ENCODE measurements around the gene FGR.

FGR gene

GRCh38 chr1:27577504-27578188 lies 57.3 kb downstream of the FGR start:
- Histone ChIP-seq H3K4me1 (ENCODE audit: control insufficient read depth, low read depth, low read length) (peaks cover 24% of the 10 kb centered on the region), H3K27me3 (ENCODE audit: control insufficient read depth, insufficient read depth, low read length) (no peaks in the 10 kb centered on the region), H3K27ac (ENCODE audit: low read length) (no peak overlapping the region), H3K9ac (ENCODE audit: low read length) (no peak overlapping the region), H3K36me3 (ENCODE audit: control insufficient read depth, low read depth, low read length) (no peaks in the 10 kb centered on the region), H3K4me3 (ENCODE audit: low read length) (no peak overlapping the region), H3K9me3 (ENCODE audit: control insufficient read depth, low read depth, low read length) (no peaks in the 10 kb centered on the region)

GRCh38 chr1:27576806-27577227 lies 58.2 kb downstream of the FGR start:
- Histone ChIP-seq H3K9ac (ENCODE audit: low read length) (no peak overlapping the region), H3K4me1 (ENCODE audit: control insufficient read depth, low read depth, low read length) (peaks cover 32% of the 10 kb centered on the region)

GRCh38 chr1:27575840-27576331 lies 59.1 kb downstream of the FGR start:
- Histone ChIP-seq H3K9me3 (ENCODE audit: control insufficient read depth, low read depth, low read length) (no peaks in the 10 kb centered on the region), H3K27me3 (ENCODE audit: control insufficient read depth, insufficient read depth, low read length) (no peaks in the 10 kb centered on the region), H3K9ac (ENCODE audit: low read length) (no peak overlapping the region), H3K4me1 (ENCODE audit: control insufficient read depth, low read depth, low read length) (peaks cover 39% of the 10 kb centered on the region), H3K27ac (ENCODE audit: low read length) (no peak overlapping the region), H3K36me3 (ENCODE audit: control insufficient read depth, low read depth, low read length) (no peaks in the 10 kb centered on the region), H3K4me3 (ENCODE audit: low read length) (peak overlapping the region; percentile 39)

More at GRCh38 chr1:27576806-27577227, 58.2 kb downstream of the FGR start:
- H3K4me3 ChIP-seq (ENCODE audit: low read length): no peak overlapping the region
- H3K36me3 ChIP-seq (ENCODE audit: control insufficient read depth, low read depth, low read length): no peaks in the 10 kb centered on the region
- H3K9me3 ChIP-seq (ENCODE audit: control insufficient read depth, low read depth, low read length): no peaks in the 10 kb centered on the region
- no peak overlapping the region for H3K27ac ChIP-seq (ENCODE audit: low read length)
- H3K27me3 ChIP-seq (ENCODE audit: control insufficient read depth, insufficient read depth, low read length): no peaks in the 10 kb centered on the region

DNA sequence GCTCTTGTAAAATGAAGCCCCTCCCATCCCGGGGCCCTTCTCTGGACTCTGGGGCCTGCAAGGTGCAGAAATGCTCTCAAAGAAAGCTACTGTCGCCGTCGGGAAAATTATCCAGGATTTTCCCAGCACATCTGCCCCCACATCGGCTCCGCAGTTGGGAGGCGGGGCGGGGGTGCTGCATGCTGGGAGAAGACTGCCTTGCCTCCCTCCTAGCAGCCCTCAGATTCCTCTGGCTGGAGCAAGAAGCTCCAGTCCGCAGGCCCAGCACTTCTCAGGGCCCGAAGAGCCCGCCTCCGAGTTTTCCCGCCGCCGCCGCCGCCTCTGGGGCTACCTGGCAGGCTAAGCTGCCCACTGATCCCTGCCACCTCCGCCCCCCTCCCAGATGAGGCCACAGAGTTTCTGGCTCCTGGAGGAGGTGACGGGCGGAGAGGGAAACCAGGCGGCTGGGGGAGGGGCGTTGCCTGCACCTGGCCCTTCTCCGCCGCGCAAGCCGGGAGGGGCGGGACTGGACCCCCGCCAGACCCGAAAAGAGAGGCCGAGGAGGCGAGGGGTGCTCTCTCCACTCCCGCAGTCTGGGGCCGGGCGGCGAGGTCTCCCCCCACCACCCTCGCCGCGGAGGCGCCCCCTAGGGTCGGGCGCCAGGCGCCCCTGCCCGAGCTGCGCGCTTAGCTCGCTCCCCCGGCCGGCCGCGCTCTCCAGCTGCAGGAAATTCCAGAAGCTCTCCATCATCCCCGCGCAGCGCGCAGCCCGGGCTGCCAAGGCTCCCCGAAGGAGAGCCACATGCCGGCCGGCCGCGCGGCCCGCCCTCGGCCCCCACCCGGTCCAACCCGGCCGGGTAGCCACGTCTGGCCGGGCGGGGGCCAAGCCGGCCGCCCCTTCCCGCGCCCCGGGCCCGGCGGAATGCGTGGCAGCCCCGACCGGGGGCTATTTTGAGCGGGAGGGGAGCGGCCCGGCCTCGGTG lies 59.8 kb downstream of the FGR start:
- peak overlapping the region; percentile 42 for H3K4me3 ChIP-seq (ENCODE audit: low read length)
- no peaks in the 10 kb centered on the region for H3K9me3 ChIP-seq (ENCODE audit: control insufficient read depth, low read depth, low read length)
- peaks cover 46% of the 10 kb centered on the region for H3K4me1 ChIP-seq (ENCODE audit: control insufficient read depth, low read depth, low read length)
- H3K9ac ChIP-seq (ENCODE audit: low read length): peak overlapping the region; percentile 56
- H3K36me3 ChIP-seq (ENCODE audit: control insufficient read depth, low read depth, low read length): no peaks in the 10 kb centered on the region
- peak overlapping the region; percentile 28 for H3K27ac ChIP-seq (ENCODE audit: low read length)
- H3K27me3 ChIP-seq (ENCODE audit: control insufficient read depth, insufficient read depth, low read length): no peaks in the 10 kb centered on the region

- H3K36me3 ChIP-seq (ENCODE audit: control insufficient read depth, low read depth, low read length): no peaks in the 10 kb centered on the region
- H3K4me1 ChIP-seq (ENCODE audit: control insufficient read depth, low read depth, low read length): peaks cover 56% of the 10 kb centered on the region
- H3K4me3 ChIP-seq (ENCODE audit: low read length): peak overlapping the region; percentile 42
- no peaks in the 10 kb centered on the region for H3K27me3 ChIP-seq (ENCODE audit: control insufficient read depth, insufficient read depth, low read length)
- H3K9me3 ChIP-seq (ENCODE audit: control insufficient read depth, low read depth, low read length): no peaks in the 10 kb centered on the region
- H3K9ac ChIP-seq (ENCODE audit: low read length): peak overlapping the region; percentile 56
- no peak overlapping the region for H3K27ac ChIP-seq (ENCODE audit: low read length)
Observed at GRCh38 chr1:27574001-27574781, 60.8 kb downstream of the FGR start.

GRCh38 chr1:27572679-27573426 lies 62.1 kb downstream of the FGR start:
- H3K27ac ChIP-seq (ENCODE audit: low read length): no peak overlapping the region
- no peaks in the 10 kb centered on the region for H3K36me3 ChIP-seq (ENCODE audit: control insufficient read depth, low read depth, low read length)
- no peaks in the 10 kb centered on the region for H3K27me3 ChIP-seq (ENCODE audit: control insufficient read depth, insufficient read depth, low read length)
- no peaks in the 10 kb centered on the region for H3K9me3 ChIP-seq (ENCODE audit: control insufficient read depth, low read depth, low read length)
- peaks cover 65% of the 10 kb centered on the region for H3K4me1 ChIP-seq (ENCODE audit: control insufficient read depth, low read depth, low read length)
- no peak overlapping the region for H3K4me3 ChIP-seq (ENCODE audit: low read length)
- H3K9ac ChIP-seq (ENCODE audit: low read length): peak overlapping the region; percentile 10

DNA sequence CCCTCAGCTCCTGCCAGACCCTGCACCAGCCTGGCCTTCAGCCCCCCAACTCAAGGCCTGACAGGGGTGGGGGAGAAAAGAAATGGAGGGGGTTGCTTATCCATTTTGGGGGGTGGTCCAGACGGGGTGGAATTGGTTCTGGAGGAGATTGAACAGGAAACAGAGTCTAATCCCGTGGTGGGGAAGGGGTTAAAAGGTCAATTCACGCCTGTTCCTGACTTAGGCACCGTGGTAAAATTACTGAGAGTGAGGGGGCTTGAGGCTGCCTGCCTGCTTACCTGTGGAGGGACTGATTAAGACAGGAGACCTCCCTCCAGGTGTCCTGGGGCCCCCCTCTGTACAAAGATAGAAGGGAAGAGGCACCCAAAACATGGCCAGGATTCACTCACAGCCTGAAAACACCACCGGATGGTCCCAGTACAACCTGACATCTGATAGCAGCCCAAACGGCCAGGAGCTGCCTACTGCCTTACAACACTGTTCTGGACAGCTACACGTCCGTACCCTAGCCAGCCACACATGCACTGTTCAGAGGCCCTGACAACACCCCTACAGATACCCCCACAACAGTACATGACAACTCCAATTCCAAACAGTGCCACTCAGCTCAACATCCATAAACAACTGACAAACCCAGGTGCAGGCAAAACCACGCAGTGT lies 62.8 kb downstream of the FGR start:
- peak overlapping the region; percentile 47 for H3K9ac ChIP-seq (ENCODE audit: low read length)
- H3K27me3 ChIP-seq (ENCODE audit: control insufficient read depth, insufficient read depth, low read length): no peaks in the 10 kb centered on the region
- no peaks in the 10 kb centered on the region for H3K36me3 ChIP-seq (ENCODE audit: control insufficient read depth, low read depth, low read length)
- H3K9me3 ChIP-seq (ENCODE audit: control insufficient read depth, low read depth, low read length): no peaks in the 10 kb centered on the region
- peak overlapping the region; percentile 44 for H3K4me3 ChIP-seq (ENCODE audit: low read length)
- H3K4me1 ChIP-seq (ENCODE audit: control insufficient read depth, low read depth, low read length): peaks cover 71% of the 10 kb centered on the region
- H3K27ac ChIP-seq (ENCODE audit: low read length): no peak overlapping the region

DNA sequence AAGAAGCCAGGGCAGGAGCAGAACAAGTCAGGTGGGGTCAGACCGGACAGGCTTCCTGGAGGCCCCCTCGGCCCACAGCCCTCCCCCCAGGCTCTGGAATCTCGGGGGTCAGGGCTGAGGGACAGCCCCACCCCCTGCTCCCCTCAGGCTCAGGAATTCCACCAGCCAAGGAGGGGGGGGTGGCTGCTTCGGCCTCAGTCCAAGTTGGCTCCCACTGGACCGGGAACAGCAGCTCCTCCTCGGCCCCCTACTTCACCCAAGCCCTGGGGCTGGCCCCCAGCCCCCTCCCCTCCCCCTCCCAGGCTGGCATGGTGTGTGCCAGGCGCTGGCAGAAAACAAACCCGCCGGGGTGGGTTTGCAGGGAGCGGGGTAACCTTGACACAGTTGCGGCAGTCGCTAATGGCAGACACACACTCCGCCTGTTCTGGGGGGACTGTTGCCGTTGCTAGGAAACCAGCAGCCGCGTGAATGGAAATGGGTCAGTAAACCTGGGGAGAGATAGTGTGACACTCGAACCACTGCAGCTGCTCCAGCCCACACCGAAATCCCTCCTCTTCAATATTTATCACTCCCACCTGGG lies 63.5 kb downstream of the FGR start:
- Histone ChIP-seq H3K9ac (ENCODE audit: low read length) (peak overlapping the region; percentile 47), H3K36me3 (ENCODE audit: control insufficient read depth, low read depth, low read length) (no peaks in the 10 kb centered on the region), H3K4me1 (ENCODE audit: control insufficient read depth, low read depth, low read length) (peaks cover 77% of the 10 kb centered on the region), H3K27me3 (ENCODE audit: control insufficient read depth, insufficient read depth, low read length) (no peaks in the 10 kb centered on the region), H3K9me3 (ENCODE audit: control insufficient read depth, low read depth, low read length) (no peaks in the 10 kb centered on the region), H3K4me3 (ENCODE audit: low read length) (peak overlapping the region; percentile 44), H3K27ac (ENCODE audit: low read length) (peak overlapping the region; percentile 56)

DNA sequence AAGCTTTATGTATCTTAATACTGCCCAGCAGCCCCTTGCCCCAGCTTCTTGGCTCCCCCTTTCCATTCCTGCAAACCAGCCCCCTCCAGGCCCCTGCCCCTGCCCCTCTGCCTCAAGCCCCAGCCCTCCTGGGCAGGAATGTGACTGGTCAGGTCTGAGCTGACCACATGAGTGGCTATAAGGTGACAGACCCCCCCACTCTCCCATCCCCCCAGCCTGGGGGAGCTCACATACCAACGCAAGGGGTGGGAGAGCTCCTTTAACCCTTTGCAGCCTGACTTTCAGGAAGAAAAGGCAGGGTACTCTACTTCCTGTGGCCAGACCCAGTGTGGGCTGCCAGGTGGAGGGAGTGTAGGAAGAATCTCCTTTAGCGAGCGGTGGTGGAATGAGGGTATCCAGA lies 64.2 kb downstream of the FGR start:
- H3K9ac ChIP-seq (ENCODE audit: low read length): peak overlapping the region; percentile 47
- H3K36me3 ChIP-seq (ENCODE audit: control insufficient read depth, low read depth, low read length): no peaks in the 10 kb centered on the region
- peak overlapping the region; percentile 44 for H3K4me3 ChIP-seq (ENCODE audit: low read length)
- no peaks in the 10 kb centered on the region for H3K27me3 ChIP-seq (ENCODE audit: control insufficient read depth, insufficient read depth, low read length)
- H3K27ac ChIP-seq (ENCODE audit: low read length): peak overlapping the region; percentile 56
- no peaks in the 10 kb centered on the region for H3K9me3 ChIP-seq (ENCODE audit: control insufficient read depth, low read depth, low read length)
- H3K4me1 ChIP-seq (ENCODE audit: control insufficient read depth, low read depth, low read length): peaks cover 76% of the 10 kb centered on the region

DNA sequence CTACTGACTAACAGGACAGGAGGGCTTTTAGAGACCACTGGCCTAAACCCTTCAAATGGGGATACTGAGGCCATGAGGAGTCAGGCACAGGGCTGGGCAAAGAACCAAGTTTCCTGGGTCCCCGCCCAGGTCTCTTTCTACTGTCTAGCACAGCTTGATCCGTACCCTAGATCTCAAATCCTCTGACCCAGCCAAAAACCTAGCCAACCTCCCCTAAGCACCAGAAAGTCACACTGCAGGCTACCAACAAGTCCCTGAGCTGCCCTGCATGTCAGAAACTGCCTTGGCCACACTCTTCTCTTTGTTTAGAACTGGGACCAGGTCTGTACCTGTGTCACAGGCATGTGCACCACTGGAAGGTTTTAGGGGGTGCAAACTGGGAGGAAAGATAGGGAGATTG lies 64.6 kb downstream of the FGR start:
- peaks cover 76% of the 10 kb centered on the region for H3K4me1 ChIP-seq (ENCODE audit: control insufficient read depth, low read depth, low read length)
- peak overlapping the region; percentile 44 for H3K4me3 ChIP-seq (ENCODE audit: low read length)
- no peaks in the 10 kb centered on the region for H3K9me3 ChIP-seq (ENCODE audit: control insufficient read depth, low read depth, low read length)
- peak overlapping the region; percentile 10 for H3K27ac ChIP-seq (ENCODE audit: low read length)
- H3K27me3 ChIP-seq (ENCODE audit: control insufficient read depth, insufficient read depth, low read length): no peaks in the 10 kb centered on the region
- H3K36me3 ChIP-seq (ENCODE audit: control insufficient read depth, low read depth, low read length): no peaks in the 10 kb centered on the region
- peak overlapping the region; percentile 47 for H3K9ac ChIP-seq (ENCODE audit: low read length)
